GM19240 (cell line): Measurements from ENCODE around the gene OSBPL5.
A peak's percentile ranks its signal among the peaks of the same experiment; 100 is the strongest.
"Not testable (repeated sequence)": the region's sequence is repeated elsewhere in the genome, so short reads cannot be mapped to it uniquely, and the experiment has no call there.

Experiments used
- DNase-seq: peaks from one replicate; pipeline ENCODE4 v3.0.0; 2011; ENCODE audit warnings: low spot score; ENCODE audit not compliant: insufficient read length

OSBPL5 gene

DNA sequence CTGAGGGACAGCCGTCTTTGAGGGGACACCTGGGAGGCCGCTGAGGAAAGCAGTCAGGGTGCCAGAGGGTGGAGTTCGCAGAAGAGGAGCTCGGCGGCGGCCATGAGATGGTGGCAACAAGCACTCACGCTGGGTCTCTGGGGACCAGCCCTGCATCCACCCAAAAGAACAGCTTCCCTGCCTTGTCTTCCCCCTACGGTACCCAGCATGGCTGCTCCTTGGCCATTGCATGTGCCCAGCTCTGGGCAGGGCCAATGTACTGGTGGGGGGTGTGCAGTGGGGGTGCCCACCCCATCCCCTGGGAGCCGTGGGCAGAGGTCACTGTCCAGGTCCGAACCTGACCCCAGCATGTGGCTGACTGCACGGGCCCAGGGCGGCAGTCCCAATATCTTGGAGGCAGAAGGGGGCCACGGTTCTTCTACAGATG is 42.3 kb downstream of the OSBPL5 start:
- no peak for DNase-seq

DNA sequence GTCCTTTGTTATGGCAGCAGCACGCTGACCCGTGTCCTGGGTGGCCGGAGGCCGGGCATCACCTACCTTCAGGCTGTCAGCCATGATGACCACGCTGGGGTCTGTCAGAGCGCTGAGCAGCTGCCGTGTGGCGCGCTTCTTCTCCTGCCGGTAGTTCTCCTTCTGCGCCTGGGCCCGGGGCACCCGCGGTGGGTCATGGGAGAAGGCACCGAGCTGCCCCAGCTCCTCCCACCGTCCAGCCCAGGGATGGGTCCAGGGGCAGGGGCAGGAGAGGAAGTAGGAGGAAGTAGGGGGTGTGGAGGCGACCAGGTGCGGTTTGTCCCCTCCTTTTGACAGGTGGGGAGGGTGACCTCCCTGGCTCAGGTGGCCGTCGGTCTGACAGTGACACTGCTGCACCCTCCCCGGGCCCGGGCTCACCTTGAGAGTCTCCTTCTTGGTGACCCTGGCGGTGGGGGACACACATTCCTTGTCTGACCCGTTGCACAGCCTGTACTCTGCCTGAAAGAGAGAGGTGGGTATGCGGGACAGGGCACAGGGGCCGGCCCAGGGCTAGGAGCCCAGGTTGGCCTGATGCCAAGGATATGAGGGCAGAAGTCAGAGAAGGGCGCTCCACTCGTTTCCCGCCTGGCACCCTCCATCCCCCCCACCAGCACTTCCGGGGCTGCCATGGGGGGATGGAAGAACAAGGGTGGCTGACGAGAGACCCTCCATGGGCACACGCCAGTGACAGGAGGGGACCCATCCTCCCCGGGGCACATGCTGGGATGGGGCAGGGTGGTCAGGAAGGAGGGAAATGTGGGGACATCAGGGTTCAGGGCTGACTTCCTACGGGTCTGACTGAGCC is 43.0 kb downstream of the OSBPL5 start:
- no peak for DNase-seq

DNA sequence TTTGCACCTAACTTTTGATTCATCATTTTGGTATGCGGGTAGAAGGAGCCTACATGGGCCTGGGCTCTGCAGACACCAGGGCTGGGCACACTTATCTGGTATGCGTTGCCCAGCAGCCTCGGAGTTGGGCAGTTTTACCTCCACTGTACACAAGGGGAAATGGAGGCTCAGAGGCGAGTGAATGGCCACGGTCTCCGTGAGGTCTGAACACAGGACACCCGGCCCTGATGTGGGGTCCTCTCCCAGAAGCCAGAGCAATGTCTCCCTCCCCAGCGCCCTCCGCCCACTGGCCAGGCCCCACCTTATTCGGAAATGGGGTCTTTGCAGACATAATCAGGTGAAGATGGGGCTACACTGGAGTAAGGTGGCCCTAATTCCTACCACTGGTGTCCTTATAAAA is 43.7 kb downstream of the OSBPL5 start:
- DNase-seq = no peak

DNA sequence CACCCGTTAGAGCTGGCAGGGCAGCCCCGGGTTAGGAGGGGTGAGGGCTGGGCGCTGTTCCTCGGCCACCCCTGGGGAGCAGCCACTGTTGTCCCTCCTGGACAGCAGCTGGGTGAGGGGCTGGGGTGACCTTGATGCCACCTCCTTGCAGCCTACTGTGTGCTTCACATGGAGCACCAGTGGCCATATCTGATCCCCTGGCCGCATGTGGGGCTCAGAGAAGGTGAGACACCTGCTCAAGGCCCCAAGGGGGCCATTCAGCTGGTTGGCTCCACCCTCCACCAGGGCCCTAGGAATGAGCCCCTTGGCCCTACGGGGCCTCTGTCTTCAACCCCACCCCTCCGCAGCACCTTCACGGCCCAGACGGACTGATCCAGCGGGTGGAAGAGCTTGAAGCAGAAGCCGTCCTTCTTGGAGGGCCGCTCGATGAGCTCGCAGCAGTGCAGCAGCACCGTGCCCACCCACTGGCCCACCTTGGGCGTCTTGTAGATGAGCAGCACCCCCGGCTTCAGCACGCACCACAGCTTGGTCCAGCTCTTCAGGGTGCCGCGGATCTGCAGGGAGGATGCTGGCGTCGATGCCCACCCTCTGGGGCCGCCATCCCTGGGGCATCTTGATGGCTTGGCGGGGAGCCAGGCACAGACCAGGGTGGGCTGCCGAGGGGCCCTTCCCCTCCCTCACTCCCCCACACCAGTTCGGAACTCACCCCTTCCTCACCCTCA is 44.9 kb downstream of the OSBPL5 start:
- no peak for DNase-seq

DNA sequence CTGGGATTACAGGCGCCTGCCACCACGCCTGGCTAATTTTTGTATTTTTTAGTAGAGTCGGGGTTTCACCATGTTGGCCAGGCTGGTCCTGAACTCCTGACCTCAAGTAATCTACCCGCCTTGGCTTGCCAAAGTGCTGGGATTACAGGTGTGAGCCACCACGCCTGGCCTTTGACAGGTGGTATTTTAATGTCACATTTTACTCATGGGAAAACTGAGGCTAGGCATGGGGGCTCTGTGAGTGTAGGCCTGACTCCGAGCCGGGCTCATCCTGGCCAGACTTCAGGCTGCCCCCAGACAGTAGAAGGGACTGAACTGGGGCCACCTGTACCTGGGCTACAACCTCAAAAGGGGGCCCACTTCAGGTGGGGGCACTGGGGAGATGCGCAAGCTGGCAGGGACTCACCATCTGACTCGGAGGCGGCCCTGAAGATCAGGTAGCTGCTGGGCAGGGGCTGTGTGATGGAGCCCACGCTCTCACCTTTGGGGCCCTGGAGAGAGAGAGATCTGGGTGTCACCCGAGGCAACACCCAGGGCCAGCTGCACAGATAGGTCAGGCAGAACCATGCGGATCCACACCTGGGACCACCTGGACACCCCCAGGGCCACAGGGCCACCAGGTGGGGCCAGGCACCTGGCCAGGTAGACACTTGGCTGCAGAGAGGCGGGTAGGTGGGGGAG is 45.8 kb downstream of the OSBPL5 start:
- no peak for DNase-seq

DNA sequence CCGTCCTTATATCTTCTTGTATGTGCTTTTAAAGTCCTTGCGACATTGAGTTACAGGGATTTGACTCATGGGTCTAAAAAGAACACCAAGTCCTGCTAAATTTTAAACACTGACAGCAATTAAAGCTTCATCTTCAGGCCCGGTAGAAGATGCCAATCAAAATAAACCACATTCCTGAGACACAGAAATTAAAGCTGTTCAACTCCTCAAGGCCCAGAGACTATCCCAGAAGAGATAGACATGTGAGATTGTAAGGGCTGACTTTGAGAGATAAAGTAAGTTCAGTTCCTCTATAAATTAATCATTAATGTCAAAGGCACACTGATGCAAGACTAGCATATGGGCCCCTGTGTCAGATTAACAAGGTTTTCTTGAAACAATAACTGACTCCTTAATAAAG is 49.8 kb downstream of the OSBPL5 start:
- no peak for DNase-seq

DNA sequence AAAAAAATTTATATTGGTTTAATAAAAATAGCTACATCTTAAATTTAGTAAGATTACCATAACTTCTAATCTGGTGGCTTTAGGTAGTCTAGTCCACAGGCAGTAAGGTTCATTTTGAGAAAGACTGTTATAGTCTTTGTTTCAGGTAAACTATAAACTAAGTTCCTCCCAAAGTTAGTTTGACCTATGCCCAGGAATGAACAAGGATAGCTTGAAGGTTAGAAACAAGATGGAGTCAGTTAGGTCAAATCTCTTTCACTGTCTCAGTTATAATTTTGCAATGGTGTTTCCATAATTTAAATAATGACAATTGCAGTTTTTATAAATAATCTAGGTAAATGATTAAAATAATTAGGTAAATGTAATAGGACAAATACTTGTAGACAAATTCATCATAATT is 51.4 kb downstream of the OSBPL5 start:
- DNase-seq = not testable (repeated sequence)

DNA sequence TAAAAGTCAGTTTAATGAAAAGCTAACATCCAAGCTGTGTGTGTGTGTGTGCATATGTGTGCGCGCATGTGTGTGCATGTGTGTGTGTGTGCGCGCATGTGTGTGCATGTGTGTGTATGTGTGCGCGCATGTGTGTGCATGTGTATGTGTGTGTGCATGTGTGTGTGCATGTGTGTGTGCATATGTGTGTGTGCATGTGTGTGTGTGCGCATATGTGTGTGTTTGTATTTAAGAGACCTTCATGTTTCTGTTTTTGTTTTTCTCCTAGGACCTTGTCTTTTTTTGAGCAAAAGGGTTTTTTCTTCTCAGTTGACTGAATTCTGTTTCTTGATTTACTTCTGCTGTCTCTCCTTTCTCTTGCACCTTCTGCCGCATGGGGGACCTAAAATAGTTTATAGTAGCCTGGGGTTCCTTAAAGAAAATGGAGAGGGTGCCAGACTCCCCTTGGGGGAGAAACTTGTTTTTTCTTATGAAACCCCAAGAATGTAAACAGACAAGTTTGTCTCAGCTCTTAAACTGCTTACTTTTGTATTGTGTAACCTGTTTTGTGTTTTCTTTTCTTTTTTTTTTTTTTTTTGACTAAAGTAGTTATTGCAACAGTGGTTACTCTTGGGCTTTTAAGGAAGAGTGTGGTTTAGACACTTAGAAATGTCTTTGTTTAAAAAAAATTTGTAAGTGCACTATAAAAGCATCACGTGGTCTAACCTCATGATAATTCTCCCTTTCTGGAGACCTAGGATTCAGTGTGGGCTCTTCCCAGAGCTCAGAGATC is 53.0 kb downstream of the OSBPL5 start:
- DNase-seq = no peak

DNA sequence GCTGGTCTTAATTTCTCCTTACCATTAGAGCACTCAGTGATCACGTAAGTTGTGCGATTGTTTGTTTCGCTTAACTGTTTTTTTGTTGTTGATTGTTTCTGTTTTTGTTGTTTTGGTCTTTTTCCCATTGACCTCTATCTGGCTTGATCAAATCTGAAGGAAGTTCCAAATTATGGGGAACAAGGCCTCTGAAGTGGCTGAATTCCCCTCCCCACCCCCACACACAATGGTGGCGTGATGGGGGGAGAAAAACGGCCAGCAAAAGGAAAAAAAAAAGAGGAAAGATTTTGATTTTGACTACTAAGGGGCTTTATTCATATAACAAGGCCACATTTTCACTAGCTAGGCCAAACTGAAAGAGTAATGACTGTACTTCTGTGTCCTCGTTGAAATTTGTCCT is 53.6 kb downstream of the OSBPL5 start:
- DNase-seq = no peak

DNA sequence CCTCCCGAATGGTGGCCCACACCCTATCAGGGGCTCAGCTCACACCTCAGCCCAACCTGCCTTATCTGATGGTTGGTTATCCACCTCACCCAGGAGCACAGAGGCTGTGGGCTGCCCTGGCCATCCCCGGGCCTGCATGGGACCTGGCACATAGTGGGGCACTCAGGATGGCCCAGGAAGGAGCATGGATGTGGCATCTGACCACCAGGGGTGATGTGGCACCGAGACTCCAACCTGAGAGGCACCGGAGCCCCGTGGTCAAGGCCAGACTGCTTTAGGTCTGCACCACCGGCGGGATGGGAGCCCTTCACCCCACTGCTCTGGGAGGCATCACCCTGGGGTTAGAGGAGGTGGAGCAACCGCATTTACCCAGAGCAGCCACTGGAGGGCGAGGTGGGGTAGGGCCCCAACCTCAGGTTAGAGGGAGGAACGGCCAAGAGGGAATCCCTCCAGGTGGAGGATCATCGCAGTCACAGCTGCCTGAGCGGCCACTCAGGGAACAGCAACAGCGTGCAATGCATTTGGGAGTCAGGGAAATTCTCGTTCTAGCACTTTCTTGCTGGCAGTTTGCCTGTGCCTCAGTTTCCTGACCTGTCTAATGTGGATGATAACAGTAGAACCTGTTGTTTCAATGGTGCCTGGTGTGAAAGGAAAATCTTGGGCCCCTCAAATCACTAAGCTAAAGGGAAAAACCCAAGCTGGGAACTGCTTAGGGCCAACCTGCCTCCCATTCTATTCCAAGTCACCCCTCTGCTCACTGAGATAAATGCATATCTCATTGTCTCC is 55.0 kb downstream of the OSBPL5 start:
- DNase-seq = peak; percentile 48

DNA sequence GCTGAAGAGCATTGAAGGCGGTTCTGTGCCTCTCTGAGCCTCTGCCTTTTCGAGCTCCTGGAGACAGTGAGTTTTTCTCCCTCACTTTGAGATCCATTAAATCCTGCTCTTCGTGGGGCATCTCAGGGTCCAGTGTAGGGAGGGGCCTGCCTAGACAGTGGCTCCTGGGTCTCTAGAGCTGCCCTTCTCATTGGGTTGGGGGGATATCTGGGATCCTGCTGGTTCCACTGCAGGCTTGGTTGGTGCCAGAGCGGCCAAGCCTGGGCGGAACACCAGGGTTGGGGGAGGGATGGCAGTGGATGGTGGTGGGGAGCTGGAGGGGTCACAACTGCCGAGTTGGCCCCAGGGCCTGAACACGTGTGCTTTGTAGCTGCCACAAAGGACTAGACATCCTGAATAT is 55.7 kb downstream of the OSBPL5 start:
- no peak for DNase-seq

DNA sequence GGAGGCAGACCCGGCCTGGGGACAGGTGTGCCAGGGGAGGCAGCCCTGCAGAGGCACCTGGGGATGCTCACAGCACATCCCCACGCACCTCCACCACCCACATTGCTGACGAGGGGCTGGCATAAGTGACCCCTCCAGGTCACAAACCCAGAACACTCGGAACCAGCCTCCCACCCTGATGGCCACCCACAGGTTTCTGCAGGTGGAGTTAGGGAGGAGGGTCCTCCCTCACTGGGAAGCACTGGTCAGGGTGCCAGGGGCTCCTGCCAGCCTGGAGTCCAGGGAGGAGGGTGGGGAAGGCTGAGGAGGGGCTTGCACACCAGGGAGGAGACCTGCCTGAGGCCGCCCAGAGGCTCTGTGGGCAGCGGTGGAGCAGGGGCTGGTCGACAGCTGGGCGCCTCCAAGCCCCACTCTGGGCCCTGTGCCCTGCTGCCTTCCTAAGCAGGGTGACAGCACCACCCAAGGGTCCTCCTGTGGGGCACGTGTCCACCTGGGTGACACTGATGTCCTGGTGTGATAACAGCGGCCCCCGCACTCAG is 56.9 kb downstream of the OSBPL5 start:
- DNase-seq = no peak

DNA sequence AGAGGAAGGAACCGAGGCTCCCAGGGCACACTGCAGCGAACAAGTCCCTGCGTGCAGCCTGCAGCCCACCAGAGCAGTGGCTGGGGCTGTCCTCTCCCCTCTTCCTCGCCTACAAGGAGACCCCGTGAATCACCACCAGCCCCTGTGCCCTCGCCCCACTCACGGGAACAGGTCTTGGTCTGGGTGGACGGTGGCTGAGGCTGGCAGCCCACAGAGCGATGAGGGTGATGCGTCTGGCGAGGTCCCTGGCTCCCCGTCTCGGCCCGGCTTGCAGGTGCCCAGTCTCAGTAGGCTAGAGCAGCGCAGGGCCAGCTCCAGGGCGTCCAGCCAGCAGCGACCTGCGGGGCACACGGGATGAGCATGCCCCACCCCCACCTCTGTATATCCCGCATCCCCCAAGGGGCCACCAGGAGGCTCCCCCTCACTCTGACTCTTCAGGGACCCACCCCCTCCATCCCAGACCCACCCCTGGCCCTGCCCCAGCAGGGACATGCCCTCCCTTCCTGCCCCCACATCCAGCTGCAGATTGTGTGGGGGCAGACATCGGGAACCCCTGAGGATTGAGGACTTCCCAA is 57.4 kb downstream of the OSBPL5 start:
- DNase-seq = no peak

DNA sequence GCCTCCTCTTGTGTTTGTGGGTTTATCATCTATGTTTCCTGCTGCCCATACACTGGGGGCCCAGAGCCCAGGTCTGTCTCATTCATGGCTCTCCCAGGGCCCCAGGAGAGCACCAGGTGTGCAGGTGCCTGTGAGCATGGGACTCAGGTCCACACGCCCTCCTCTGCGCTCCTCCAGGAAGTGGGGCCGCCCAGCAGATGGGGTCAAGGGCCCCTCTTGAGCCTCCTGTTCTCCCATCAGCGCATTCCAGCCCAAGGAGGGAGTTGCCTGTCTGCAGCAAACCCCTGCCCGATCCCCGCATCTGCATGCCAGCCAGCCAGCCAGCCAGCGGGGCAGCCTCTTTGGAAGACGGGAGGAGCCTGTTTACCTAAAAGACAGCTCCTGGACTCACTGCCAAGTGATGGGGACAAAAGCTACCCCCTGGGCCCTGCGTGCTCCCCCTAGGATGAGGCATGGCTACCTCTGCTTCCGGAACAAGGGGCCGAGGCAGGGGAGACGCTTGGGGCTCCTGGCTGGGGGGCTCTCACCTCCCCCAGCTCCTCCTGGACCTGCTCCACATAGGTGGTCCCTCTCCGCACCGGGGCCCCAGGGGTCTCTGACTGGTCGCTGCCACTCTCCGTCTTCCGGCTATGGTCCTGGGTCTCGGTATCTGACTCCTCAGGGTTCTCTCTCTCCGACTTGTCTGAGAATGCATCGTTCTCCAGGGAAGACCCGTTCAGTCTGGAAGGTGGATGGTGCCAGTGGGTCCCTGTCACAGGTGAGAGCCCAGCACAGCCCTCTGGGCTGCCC is 58.2 kb downstream of the OSBPL5 start:
- no peak for DNase-seq

DNA sequence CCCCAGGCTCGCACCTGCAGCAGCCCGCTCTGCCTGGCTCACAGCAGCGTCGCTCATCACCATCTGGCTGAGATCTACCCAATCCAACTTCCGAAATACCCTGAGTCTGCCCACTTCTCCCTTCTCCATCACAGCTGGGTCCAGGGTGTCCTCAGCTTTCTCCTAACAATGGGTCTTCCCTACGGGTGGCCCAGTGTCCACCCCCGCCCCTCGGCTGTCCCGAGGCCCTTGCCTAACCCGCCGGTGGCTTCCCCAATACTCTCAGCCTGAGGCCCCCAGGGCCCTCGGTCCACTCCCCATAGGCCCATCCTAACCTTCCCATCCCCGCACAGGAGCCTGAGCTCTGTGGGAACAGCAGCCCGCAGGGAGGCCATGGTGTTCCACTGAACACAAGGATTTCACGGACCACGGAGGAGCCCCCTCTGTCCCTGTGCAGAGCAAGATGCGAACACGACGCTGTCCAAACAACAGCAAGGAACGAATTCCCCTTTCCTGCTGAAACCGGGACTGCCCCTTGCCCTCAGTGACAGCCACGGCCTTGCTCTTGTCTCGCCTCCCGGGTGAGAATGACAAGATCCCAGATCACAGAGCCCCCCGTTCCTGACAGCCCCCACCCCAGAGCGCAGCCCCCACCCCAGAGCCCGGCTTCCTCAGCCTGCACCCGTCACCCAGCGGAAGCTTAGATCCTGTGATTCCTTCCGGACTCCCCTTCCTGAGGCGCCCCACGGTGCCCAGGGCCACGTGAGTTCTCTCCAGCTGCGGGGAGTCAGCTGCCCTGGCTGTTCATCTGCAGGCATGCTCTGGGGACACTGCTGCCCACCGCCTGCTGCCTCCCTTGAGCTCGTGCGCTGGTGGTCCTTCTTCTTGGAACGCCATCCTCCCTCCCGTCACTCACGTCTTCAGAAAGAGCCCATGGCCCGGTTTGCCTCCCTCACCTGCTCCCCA is 59.0 kb downstream of the OSBPL5 start:
- no peak for DNase-seq

DNA sequence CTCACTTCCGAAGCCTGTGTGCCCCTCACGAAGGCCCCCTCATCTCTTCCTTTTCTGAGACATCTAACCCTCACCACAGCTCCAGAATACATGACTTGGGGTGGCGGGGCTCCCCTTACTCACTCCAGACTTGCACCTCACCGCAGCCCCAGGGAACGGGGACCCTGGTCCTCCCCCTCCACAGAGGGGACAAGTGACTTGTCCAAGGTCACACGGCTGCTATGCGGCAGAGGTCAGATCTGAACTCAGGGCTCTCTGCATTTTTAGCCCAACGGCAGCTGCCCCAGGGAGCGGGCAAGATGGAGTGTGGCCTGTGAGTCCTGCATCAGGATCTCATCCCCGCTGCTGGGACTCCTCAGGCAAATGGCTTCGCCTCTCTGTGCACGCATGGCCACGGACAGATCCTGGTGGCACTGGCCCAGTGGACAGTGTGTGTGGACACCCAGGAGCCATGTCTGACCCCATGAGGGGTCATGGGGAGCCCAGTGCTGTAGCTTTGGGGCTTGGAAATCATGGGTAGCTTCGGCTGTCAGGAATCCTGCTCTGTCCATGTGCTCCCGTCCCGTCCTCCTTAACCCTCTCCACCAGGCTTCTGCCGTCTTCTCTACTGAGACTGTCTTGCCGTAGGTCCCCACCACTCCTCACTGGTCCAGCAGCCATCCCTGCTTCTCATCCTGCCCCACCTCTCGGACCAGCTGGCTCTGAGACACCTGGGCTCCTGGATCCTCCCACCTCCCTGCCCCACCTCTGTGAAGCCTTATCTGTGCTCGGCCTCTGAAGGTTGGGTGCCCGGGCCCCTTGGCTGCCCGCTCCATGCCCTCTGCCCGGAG is 59.9 kb downstream of the OSBPL5 start:
- DNase-seq = no peak

DNA sequence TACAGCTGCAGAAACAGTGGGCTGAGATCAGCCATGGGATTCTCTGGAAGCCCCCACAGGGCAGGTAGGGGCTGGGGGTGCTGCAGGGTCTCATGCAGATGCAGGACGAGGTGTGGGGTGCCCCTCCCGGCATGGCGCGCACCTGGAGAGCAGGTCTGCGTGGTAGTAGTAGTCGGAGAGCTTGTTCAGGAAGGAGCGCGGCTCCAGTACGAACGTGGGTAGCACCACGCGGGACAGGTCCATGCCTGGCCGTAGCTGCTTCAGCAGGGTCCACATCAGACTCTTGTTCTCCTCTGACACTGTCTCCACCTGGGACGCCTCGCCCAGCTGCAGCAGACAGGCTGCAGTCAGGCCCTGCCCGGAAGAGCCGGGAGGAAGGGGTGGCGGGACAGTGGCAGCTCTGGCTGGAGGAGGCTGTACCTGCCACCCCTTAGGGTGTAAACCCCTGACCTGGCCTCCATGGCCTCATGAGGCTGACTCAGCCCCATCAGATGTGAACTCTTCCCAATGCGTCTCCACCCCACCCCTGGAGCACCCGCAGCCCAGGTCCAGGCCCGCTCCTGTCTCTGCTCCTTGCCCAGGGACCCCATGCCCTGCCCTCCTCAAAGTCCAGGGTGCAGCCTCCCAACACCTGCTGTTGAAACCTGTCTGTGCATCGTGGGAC is 60.9 kb downstream of the OSBPL5 start:
- no peak for DNase-seq
